BJ (cell line): ENCODE data around the gene GLP1R. TPM values are rescaled to one million over a fixed set of nuclear protein-coding genes. Genes with fewer than 3 reads are reported as not detected.

Experiments
- CTCF ChIA-PET: fragments of 350-600 bp; formaldehyde crosslinking; extraction: SDS; loops from one replicate; lab custom pipeline; 2021; ENCODE audit warnings: antibody characterized with exemption, inconsistent platforms; lab: Yijun Ruan, JAX
- POLR2A ChIA-PET: fragments of 300-600 bp; sonication (Branson Sonifier 250); formaldehyde crosslinking; extraction: SDS; loops from one replicate; lab custom pipeline; 2021; ENCODE audit warnings: antibody characterized with exemption; lab: Charles Lee
- DNase-seq: peaks from one replicate; pipeline ENCODE4 v3.0.0-alpha.2; 2011; ENCODE audit warnings: low read depth
- H3K27me3 ChIP-seq: 2 replicates; pipeline ENCODE4 v1.6.0; 2011; ENCODE audit warnings: low read length; ENCODE audit not compliant: control insufficient read depth, insufficient read depth
- H3K36me3 ChIP-seq: 2 replicates; pipeline ENCODE4 v1.5.1; 2011; ENCODE audit warnings: low read length; ENCODE audit not compliant: control insufficient read depth, insufficient read depth
- H3K4me3 ChIP-seq: 2 replicates; pipeline ENCODE4 v1.5.1; 2011; ENCODE audit warnings: low read depth, mild to moderate bottlenecking, control low read depth, low read length
- CTCF ChIP-seq: IDR thresholded peaks from 2 replicates; pipeline ENCODE4 v1.5.1; 2011; ENCODE audit warnings: low read depth, mild to moderate bottlenecking, control low read depth, inconsistent platforms, low read length, moderate library complexity; ENCODE audit not compliant: insufficient read depth
- polyA plus RNA-seq: library from polyadenylated mRNA; depleted of rRNA; stranded (reverse); fragments of >200 nt; gene quantifications from 2 replicates; pipeline ENCODE4 v1.2.3, GENCODE V29; 2011

GLP1R gene
- polyA plus RNA-seq, 1 experiment, result not detected

GRCh38 chr6:39080246-39080875 lies 31.8 kb downstream of the GLP1R start:
- ChIA-PET CTCF (no interaction called here), POLR2A (no interaction called here)
- no peak for TF ChIP-seq CTCF
- Histone ChIP-seq H3K27me3 (peaks cover 1% of the 10 kb centered on the region), H3K4me3 (no peak overlapping the region), H3K36me3 (no peaks in the 10 kb centered on the region)
- DNase-seq, result no peak

- Histone ChIP-seq H3K4me3 (no peak overlapping the region), H3K36me3 (no peaks in the 10 kb centered on the region), H3K27me3 (peaks cover 6% of the 10 kb centered on the region)
- CTCF ChIA-PET, result no interaction called here
- DNase-seq, result no peak
- no peak for TF ChIP-seq CTCF
- POLR2A ChIA-PET, result no interaction called here
Measured at GRCh38 chr6:39082310-39082709, 33.7 kb downstream of the GLP1R start.

GRCh38 chr6:39083231-39083634 lies 34.7 kb downstream of the GLP1R start:
- DNase-seq, result no peak
- POLR2A ChIA-PET, result no interaction called here
- CTCF ChIA-PET, result no interaction called here

GRCh38 chr6:39084506-39084905 lies 35.9 kb downstream of the GLP1R start:
- TF ChIP-seq CTCF, result no peak
- DNase-seq, result no peak

More at GRCh38 chr6:39083231-39083634, 34.7 kb downstream of the GLP1R start:
- TF ChIP-seq CTCF, result no peak
- H3K4me3 ChIP-seq, result no peak overlapping the region
- H3K27me3 ChIP-seq, result peaks cover 6% of the 10 kb centered on the region
- H3K36me3 ChIP-seq, result no peaks in the 10 kb centered on the region

DNA sequence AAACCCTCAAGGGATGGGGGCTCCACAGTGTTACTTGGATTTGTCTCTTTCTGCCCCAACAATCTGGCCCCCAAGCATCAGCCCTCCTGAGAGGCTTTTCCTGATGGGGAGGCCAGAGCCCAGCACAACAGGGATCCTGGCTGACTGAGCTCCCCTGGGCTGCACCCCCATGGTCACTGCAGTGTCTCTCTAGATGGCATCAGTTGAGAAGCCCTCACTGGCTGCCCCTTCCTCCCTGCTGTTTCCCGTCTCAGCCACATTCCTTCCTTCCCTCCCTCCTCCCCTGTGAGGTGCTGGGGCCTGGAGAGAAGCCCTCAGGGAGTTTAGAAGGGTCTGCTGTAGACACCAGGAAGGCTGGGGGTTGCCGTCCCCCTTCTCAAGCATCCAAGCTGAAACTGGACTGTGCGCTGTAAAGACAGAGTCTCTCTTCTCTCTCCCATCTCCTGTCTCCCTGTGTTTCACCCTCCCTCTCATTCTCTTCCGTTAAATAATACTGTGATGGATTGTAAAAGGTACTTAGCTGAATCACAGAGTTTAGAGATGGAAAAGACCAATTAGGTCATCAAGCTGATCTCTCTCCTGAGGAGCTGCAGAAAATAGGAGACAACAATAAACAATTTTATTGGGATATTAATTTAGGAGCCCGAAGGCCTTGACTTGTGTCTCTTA lies 36.7 kb downstream of the GLP1R start:
- ChIA-PET POLR2A (no interaction called here), CTCF (interaction anchor here (0.9 kb wide), 1 partner anchor 17 kb away, joined by 3 read pairs; no protein-coding TSS in a partner anchor)
- no peak overlapping the region for H3K4me3 ChIP-seq
- no peaks in the 10 kb centered on the region for H3K36me3 ChIP-seq
- DNase-seq, result no peak
- H3K27me3 ChIP-seq, result peaks cover 4% of the 10 kb centered on the region; the same call in 1 of the 2 replicates
- no peak for TF ChIP-seq CTCF

More at GRCh38 chr6:39084506-39084905, 35.9 kb downstream of the GLP1R start:
- POLR2A ChIA-PET, result no interaction called here
- H3K36me3 ChIP-seq, result no peaks in the 10 kb centered on the region
- H3K4me3 ChIP-seq, result no peak overlapping the region
- CTCF ChIA-PET, result interaction anchor here (0.9 kb wide), 1 partner anchor 18 kb away, joined by 3 read pairs; no protein-coding TSS in a partner anchor
- H3K27me3 ChIP-seq, result peaks cover 4% of the 10 kb centered on the region; the same call in 1 of the 2 replicates
